ENCODE results near the gene SLX4IP.

SLX4IP gene

DNA sequence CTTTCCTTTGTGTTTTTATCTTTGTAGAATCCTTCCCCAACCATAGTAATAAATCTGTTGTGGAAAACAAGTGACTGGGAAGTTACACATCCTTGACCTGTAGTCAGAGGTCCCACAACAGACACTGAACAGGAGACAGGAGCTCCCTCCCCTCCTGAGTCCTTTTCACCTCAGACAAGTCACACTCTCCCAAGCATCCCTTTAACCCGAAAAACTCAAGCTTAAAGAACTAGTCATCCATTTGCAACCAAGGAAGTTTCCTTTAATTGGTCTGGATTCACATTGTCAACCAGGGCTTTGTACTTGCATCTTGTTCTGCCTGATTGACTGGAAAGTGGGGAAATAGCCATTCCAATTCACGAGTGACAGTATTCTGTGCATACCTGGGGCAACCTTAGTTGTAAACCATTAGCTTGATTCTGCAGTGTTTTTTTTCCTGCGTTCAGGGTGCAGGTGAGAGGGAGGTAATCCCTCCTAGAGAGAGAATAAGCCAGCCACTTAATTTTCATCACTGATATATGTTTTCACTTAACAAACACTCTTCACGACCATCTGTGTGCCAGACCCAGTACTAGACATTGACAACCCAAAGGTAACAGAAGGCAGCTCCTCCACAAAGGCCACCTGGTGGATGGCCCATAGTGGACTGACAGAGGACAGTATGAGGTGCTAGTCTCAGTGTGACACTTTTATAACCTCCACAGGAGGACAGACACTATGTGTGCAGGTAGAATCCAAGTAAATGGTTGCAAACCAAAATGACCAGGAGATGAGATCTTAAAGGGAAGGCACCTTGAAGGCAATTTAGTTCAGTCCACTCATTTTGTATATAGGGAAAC, 112.4 kb downstream of the SLX4IP start:
- H3K9me3 Mint-ChIP-seq (ENCODE audit: low read depth), result no peaks in the 10 kb centered on the region
- no peak overlapping the region for H3K4me3 Mint-ChIP-seq
- no peaks in the 10 kb centered on the region for H3K27me3 Mint-ChIP-seq
- peaks cover 35% of the 10 kb centered on the region for H3K4me1 Mint-ChIP-seq (ENCODE audit: low read depth)
- H3K27ac Mint-ChIP-seq, result no peak overlapping the region
- H3K36me3 Mint-ChIP-seq, result peaks cover 3% of the 10 kb centered on the region

DNA sequence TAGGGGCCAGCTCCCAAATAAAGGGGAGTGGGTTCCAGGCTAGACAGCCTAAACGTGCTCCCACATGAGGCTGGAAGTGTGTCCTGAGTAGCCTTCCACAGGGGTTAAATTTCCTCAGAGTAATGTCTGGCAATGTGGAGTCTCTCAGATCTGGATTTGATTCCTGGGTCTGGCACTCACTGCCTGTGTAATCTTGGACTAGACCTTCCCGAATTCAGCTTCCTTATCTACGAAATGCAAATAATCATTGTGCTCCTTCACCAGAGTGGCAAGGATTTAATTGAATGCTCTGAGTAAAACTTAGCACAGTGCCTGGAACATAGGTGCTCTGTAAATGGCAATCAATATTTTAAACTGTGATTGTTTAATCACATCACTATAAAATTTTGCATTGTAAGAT, 114.4 kb downstream of the SLX4IP start:
- H3K27me3 Mint-ChIP-seq, result no peaks in the 10 kb centered on the region
- no peaks in the 10 kb centered on the region for H3K36me3 Mint-ChIP-seq
- H3K4me3 Mint-ChIP-seq, result no peak overlapping the region
- peaks cover 38% of the 10 kb centered on the region for H3K4me1 Mint-ChIP-seq (ENCODE audit: low read depth)
- H3K9me3 Mint-ChIP-seq (ENCODE audit: low read depth), result no peaks in the 10 kb centered on the region
- no peak overlapping the region for H3K27ac Mint-ChIP-seq

DNA sequence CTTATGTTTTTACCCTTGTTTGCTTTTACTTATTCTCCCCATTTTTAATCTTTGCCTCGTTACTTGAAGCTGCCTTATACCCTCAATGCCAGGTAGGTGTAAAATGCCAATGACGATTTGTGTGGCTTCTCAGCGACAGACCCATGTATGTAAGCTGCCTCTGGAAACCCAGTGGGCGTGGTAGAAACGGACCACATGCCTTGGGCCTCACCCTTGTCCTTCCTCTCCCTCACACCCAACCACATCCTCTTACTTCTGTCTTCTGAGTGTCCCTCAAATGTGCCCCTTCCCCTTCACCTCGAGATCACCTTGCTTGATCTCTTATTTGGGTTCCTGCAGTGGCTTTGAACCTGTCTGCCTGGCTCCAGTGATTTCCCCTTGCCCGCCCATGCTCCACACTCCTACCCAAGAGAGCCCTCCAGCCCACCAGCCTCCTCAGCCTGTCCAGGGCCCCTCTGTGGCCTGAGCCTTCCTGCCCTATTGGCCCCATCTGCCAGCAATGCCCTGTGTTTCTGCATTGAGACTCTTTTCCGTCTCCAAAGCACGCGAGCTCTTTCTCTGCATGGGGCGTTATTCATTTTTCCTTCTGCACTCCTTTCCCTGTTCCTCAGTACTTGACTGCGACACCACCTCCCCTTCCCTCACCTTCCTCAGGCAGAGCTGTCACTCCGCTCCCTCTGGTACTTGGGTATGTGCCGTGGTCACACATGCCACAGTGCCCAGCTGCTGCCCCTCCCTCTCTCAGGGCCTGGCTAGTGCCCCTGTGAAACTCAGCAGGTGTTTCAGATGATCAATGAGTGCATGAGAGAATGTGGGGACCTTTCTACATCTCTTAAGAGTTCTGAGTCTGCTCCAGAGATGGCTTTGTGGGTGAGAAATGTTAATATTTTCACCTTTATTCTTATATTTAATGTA, 115.4 kb downstream of the SLX4IP start:
- no peaks in the 10 kb centered on the region for H3K27me3 Mint-ChIP-seq
- no peaks in the 10 kb centered on the region for H3K36me3 Mint-ChIP-seq
- no peak overlapping the region for H3K4me3 Mint-ChIP-seq
- H3K9me3 Mint-ChIP-seq (ENCODE audit: low read depth), result no peaks in the 10 kb centered on the region
- H3K4me1 Mint-ChIP-seq (ENCODE audit: low read depth), result peaks cover 38% of the 10 kb centered on the region
- peak overlapping the region; percentile 13 for H3K27ac Mint-ChIP-seq

DNA sequence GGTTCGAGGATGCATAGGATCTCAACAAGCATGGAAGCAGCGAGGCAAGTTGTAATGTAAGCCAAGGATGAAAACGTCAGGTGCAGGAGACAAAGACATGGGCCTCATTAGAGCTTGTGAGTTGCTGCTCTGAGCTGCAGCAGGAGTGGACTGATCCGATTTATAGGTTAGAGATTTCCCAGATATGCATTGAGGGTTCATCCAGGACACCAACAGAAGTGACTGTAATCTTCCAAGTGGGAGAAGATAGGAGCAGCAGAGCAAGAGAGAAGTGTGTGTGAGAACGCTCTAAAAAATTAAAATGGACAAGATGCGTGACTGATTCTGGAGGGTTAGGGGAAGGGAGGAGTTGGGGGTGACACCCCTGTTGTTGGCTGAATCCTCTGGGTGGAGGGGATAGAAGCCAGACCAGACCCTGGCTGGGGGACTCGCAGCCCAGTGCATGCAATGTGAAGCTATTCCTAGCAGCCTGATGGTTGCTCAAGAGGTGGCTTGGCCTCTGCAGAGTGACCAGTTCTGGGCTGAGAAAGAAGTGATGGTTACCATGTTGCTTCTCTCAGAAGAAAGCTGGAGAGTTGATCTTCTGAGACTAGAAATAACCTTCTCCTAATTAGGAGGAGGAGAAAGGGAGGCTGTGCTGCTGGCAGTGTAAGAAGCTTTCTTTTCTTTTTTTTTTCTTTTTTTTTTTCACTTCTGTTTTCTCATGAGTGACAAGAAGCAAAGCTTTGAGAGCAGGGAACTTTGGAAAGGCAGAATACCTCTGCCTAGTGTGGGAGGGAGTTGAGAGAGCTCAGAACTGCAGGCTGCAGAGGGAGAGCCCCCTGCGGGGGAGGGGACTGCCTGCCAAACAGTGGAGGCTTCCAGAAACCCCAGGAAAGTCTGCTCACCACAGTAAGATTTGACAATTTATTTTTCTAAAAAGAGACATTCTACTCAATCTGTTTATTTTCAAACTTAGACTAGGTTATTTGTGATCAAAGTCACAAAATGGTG, 116.9 kb downstream of the SLX4IP start:
- H3K9me3 Mint-ChIP-seq (ENCODE audit: low read depth), result no peaks in the 10 kb centered on the region
- H3K36me3 Mint-ChIP-seq, result no peaks in the 10 kb centered on the region
- H3K27ac Mint-ChIP-seq, result no peak overlapping the region

DNA sequence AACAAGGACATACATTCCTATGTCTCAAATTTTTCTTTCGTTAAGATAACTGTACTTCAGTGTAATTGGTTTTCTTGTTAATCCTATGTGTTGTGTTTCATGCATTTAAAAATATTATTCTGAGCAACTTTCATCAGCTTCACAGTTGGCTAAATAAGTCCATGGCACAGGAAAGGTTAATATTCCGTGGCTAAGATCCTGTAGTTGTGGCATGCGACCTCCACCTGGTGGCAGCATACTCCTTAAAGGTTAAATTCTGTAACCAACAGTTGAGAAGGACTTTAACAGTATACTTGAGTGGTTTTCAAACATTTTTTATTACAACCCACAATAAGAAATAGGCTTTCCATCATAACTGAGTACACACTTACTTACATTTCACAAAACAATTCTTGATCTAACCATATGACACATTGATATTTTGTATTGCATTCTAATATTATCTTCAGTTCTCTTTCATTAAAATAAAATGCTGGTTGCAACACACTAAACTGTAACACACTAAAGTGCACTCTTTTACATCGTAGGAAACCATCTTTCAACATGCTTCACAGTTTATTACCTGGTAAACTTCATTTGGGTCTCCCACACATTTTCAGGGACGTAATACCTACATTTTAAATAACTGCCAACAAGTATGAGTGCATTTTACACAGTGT, 118.3 kb downstream of the SLX4IP start:
- no peaks in the 10 kb centered on the region for H3K9me3 Mint-ChIP-seq (ENCODE audit: low read depth)
- H3K4me3 Mint-ChIP-seq, result no peak overlapping the region
- H3K4me1 Mint-ChIP-seq (ENCODE audit: low read depth), result peaks cover 44% of the 10 kb centered on the region
- no peak overlapping the region for H3K27ac Mint-ChIP-seq
- H3K27me3 Mint-ChIP-seq, result no peaks in the 10 kb centered on the region
- H3K36me3 Mint-ChIP-seq, result peaks cover 2% of the 10 kb centered on the region

More for the DNA sequence above, 116.9 kb downstream of the SLX4IP start:
- no peak overlapping the region for H3K4me3 Mint-ChIP-seq
- H3K4me1 Mint-ChIP-seq (ENCODE audit: low read depth), result peaks cover 38% of the 10 kb centered on the region
- no peaks in the 10 kb centered on the region for H3K27me3 Mint-ChIP-seq

DNA sequence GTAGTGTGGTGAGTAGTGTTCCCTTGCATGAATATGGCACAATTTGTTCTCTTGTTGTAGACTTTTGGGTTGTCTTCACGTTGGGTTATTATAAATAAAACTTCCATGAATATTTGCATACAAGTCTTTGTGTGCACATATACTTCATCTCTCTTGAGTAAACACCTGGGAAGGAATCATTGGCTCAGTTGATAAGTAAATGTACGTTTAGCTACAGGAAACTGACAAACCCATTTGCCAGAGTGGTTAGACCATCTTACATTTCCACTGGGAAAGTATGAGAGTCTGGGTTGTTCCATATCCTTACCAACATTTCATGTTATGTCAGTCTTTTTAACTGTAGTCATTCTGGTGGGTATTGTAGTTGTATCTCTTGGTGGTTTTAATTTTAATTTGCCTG, 119.2 kb downstream of the SLX4IP start:
- Mint-ChIP-seq H3K27ac (no peak overlapping the region), H3K4me1 (ENCODE audit: low read depth) (peaks cover 46% of the 10 kb centered on the region), H3K27me3 (no peaks in the 10 kb centered on the region), H3K36me3 (peaks cover 4% of the 10 kb centered on the region), H3K4me3 (no peak overlapping the region), H3K9me3 (ENCODE audit: low read depth) (no peaks in the 10 kb centered on the region)

DNA sequence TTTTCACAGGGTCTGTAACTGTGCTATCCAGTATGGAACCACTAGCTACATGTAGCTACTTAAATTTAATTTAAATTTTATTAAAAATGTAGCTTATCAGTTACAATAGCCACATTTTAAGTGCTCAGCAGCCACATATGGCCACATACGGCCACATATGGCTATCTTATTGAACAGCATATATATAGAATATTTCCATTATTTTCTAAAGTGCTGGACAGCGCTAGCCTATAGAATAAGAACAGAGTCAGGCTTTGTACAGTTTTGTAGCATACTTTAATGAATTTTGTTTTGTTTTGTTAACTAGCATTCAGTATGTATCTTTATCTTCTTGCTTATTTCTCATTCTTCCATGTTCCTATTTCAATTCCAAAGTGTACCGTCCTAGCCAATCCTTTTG, 120.3 kb downstream of the SLX4IP start:
- Mint-ChIP-seq H3K36me3 (peaks cover 7% of the 10 kb centered on the region), H3K4me1 (ENCODE audit: low read depth) (peaks cover 44% of the 10 kb centered on the region), H3K9me3 (ENCODE audit: low read depth) (no peaks in the 10 kb centered on the region), H3K27ac (no peak overlapping the region), H3K27me3 (no peaks in the 10 kb centered on the region), H3K4me3 (no peak overlapping the region)

DNA sequence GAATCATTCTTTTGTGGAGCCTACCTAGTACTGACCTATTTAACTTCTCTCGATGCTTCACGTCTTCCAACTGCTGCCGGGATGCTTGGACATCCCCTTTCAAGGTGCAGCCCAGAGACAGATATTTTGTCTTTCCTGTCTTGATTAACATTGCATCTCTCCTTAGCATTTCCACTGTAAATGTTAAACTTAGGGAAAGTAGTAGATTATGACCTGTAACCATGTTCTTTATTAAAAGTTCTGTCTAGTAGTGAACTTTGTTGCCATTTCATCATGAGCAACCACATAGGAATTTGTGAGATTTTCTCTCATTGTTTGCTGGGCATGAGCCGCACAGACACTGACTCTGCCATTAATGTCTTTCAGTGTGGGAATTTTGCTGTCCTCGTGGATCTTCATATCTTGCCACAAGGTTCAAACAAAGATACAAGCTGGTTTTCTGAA, 120.8 kb downstream of the SLX4IP start:
- Mint-ChIP-seq H3K9me3 (ENCODE audit: low read depth) (no peaks in the 10 kb centered on the region), H3K27me3 (no peaks in the 10 kb centered on the region), H3K4me3 (no peak overlapping the region), H3K4me1 (ENCODE audit: low read depth) (peaks cover 39% of the 10 kb centered on the region), H3K27ac (no peak overlapping the region), H3K36me3 (peaks cover 7% of the 10 kb centered on the region)

DNA sequence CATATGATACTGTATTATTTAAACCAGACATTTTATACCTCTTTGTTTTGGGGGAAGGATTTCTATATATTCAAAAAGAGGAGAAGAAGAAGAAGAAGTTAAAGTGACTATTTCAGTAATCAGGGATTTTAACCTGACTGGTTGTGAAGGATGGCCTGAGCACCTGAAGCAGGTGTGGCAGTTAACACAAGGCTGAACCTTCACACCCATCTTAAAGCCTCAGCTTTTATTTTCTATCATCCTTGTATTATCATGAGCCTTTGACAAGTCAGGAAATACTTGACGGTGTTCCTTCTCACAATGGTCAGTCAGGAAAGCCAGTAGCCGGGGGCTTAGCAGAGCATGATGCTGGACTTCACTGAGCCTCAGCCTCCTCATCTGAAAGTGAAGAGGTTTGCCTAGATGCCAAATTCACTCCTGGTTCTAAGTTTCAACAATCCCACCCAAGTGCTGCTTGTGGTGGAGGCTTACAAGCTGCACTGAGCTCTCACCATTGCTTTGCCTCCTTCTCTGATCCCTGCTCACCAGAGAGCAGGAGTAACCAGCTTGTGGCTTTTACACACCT, 121.5 kb downstream of the SLX4IP start:
- Mint-ChIP-seq H3K27ac (no peak overlapping the region), H3K4me1 (ENCODE audit: low read depth) (peaks cover 32% of the 10 kb centered on the region), H3K4me3 (no peak overlapping the region), H3K36me3 (peaks cover 8% of the 10 kb centered on the region), H3K9me3 (ENCODE audit: low read depth) (no peaks in the 10 kb centered on the region), H3K27me3 (no peaks in the 10 kb centered on the region)

DNA sequence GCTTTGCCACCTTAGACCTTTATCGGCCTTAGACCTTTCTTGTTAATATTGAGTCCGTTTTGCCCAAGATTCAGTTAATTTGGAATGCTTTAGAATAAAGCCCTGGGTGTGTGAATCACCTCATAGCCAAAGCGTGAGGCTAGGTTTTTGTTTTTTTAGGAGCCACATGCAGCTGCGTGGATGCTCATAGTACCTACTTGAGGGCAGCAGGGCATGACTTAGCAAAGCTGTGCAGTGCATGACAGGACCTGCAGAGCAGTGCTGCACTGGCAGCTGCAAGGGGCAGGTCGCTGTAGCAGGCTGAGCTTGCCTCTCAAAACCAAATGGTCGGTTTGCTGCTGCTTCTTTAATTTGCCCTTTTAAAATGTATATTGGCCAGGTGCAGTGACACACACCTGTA, 122.6 kb downstream of the SLX4IP start:
- Mint-ChIP-seq H3K27me3 (no peaks in the 10 kb centered on the region), H3K9me3 (ENCODE audit: low read depth) (peaks cover under 1% of the 10 kb centered on the region), H3K4me1 (ENCODE audit: low read depth) (peaks cover 24% of the 10 kb centered on the region), H3K4me3 (no peak overlapping the region), H3K27ac (no peak overlapping the region), H3K36me3 (peaks cover 12% of the 10 kb centered on the region)

DNA sequence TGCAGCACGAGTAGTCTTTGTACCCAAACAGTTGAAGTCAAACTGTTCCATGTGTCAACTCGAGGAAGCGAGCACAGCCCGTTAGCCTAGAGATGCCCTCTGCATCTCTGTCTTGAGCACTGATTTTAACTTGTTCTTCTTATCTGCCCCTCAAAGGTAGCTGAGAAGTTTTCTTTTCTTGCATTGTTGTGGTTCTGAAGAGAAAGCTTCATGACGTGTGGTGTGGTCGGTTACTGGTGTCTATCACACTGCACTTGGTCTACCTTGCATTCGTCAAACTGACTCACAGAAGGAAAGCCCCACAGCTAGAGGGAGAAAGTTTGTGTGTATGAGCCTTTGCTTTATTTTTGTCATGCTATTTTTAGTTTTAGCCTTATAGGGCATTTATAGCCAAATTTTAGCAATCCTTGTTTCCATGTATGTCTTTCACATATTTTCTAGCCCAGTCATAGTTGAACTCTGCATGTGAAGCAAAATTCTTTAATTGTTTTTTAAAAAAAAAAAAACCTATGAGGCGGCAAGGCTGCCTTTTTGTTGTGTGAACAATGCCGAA, 123.6 kb downstream of the SLX4IP start:
- peak overlapping the region; percentile 82 for H3K27ac Mint-ChIP-seq

DNA sequence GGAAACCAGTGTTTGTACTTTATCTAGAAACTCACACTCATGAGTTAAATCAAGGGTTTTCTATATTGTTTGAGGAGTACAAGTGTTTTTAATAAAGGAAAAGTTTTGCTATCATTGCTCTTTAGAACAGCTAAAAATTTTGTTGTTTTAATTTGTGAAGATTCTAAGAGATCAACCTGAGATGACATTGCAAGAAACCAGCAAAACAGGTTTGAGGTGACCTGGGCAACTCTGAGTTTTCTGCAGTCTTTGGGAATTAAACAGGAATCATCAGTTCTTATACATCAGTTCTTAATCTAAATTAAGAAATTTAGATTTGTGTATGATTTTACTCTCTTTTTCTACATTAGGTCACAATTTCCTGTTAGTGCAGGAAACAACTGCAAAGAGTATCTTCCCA, 124.2 kb downstream of the SLX4IP start:
- peaks cover 37% of the 10 kb centered on the region for H3K4me1 Mint-ChIP-seq (ENCODE audit: low read depth)
- H3K9me3 Mint-ChIP-seq (ENCODE audit: low read depth), result peaks cover 9% of the 10 kb centered on the region
- peaks cover 24% of the 10 kb centered on the region for H3K36me3 Mint-ChIP-seq
- H3K4me3 Mint-ChIP-seq, result no peak overlapping the region
- no peaks in the 10 kb centered on the region for H3K27me3 Mint-ChIP-seq
- H3K27ac Mint-ChIP-seq, result peak overlapping the region; percentile 82

More for the DNA sequence above, 123.6 kb downstream of the SLX4IP start:
- Mint-ChIP-seq H3K36me3 (peaks cover 22% of the 10 kb centered on the region), H3K27me3 (no peaks in the 10 kb centered on the region), H3K9me3 (ENCODE audit: low read depth) (peaks cover 9% of the 10 kb centered on the region), H3K4me1 (ENCODE audit: low read depth) (peaks cover 31% of the 10 kb centered on the region), H3K4me3 (peak overlapping the region; percentile 43)

DNA sequence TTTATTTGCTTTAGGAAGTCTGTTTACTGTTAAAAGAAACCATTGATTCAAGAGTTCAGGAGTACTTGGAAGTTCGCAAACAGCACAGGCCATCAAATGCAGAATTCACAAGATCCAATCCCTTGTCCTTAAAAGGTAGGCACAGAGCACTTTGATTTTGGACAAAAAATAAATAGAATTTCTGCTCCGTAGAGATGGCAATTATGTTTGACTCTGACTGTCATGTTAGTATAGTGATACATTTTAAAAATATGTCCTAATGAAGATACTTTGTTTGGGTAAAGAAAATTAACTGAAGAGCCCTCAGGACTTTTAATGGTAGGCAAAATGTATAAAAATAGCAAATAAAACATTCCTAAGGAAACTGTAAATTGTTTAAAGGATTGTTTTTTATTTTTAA, 125.6 kb downstream of the SLX4IP start:
- peaks cover 43% of the 10 kb centered on the region for H3K4me1 Mint-ChIP-seq (ENCODE audit: low read depth)
- H3K27ac Mint-ChIP-seq, result no peak overlapping the region
- H3K9me3 Mint-ChIP-seq (ENCODE audit: low read depth), result peaks cover 9% of the 10 kb centered on the region
- peaks cover 30% of the 10 kb centered on the region for H3K36me3 Mint-ChIP-seq
- H3K4me3 Mint-ChIP-seq, result no peak overlapping the region
- H3K27me3 Mint-ChIP-seq, result no peaks in the 10 kb centered on the region
